ENCODE results near the gene LAG3.

GRCh38 chr12:6766651-6767349 is 5.5 kb upstream of the LAG3 start:
- TF ChIP-seq EZH2phosphoT487 (conservative IDR thresholded peaks at IDR 0.05; ENCODE audit: low read length) (peak; percentile 94; the same call in 1 of the 2 replicates), CTCF (IDR thresholded peaks at IDR 0.05; ENCODE audit: insufficient read depth, low read length, poor library complexity, severe bottlenecking) (peak; percentile 50)
